ENCODE measurements around the gene ANKRD34C. TPM values are rescaled to one million over a fixed set of nuclear protein-coding genes. Genes with fewer than 3 reads are reported as not detected.

The ANKRD34C gene
- total RNA-seq, 1 experiment from 2014 or later = not detected

DNA sequence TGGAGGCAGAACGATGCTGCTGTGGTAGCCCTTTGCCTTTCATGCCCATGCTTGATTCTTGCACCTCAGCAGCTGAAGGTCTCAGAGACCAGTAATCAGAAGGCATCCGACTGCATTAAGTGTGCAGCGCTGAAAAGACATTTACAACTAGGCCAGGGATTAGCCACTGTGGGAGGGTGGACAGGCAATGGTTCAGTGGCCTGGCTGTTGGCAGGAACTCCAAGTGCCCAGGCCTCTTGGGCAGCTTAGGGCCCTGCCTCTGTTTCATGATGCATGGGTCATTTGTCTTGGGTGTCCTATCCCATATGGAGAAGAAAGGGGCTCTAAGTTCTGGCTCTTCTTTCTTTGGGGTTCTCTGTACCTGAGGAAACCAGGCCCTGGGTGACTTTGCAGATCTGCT, 39.8 kb downstream of the ANKRD34C start:
- Histone ChIP-seq H2BK120ac (ENCODE audit: low read depth, low read length, poor library complexity, severe bottlenecking) (no peak overlapping the region), H3K4me2 (ENCODE audit: insufficient read depth, insufficient read length, low read length) (no peak overlapping the region), H3K23me2 (ENCODE audit: insufficient read length, low read depth, low read length, poor library complexity, severe bottlenecking) (no peaks in the 10 kb centered on the region), H2BK20ac (ENCODE audit: low read depth, low read length, poor library complexity, severe bottlenecking) (no peak overlapping the region), H3K9ac (ENCODE audit: extremely low read depth, insufficient read length, low read length) (no peak overlapping the region), H3K79me1 (ENCODE audit: insufficient read depth, low read depth, low read length, poor library complexity, severe bottlenecking) (peaks cover 4% of the 10 kb centered on the region), H4K5ac (ENCODE audit: insufficient read length, low read depth, low read length) (no peak overlapping the region), H3T11ph (ENCODE audit: low read length) (no peak overlapping the region), H2BK12ac (ENCODE audit: insufficient read length, low read depth, low read length) (no peak overlapping the region), H2AFZ (ENCODE audit: low read length) (no peak overlapping the region), H3K14ac (ENCODE audit: insufficient read depth, low read length) (no peak overlapping the region), H3K79me2 (ENCODE audit: insufficient read depth, low read length) (no peaks in the 10 kb centered on the region), H2BK15ac (ENCODE audit: low read depth, low read length) (no peak overlapping the region), H4K91ac (ENCODE audit: insufficient read length, low read depth, low read length) (no peak overlapping the region), H3K9me3 (ENCODE audit: control insufficient read depth, low read depth, low read length) (peaks cover 8% of the 10 kb centered on the region), H3K18ac (ENCODE audit: insufficient read length, low read depth, low read length) (no peak overlapping the region), H2AK5ac (ENCODE audit: insufficient read length, low read length) (no peak overlapping the region), H3K27me3 (ENCODE audit: insufficient read depth, low read length) (no peaks in the 10 kb centered on the region), H3K27ac (ENCODE audit: insufficient read length, low read depth, low read length) (no peak overlapping the region), H3K4ac (ENCODE audit: low read depth, low read length) (no peak overlapping the region), H4K8ac (replicated peaks; ENCODE audit: insufficient read length, low read depth, low read length) (no peak overlapping the region), H2BK5ac (ENCODE audit: insufficient read length, low read length) (no peak overlapping the region), H3K56ac (ENCODE audit: insufficient read length, low read depth, low read length) (no peak overlapping the region), H3K4me1 (ENCODE audit: insufficient read depth, low read length) (no peaks in the 10 kb centered on the region), H3K23ac (ENCODE audit: insufficient read length, low read depth, low read length) (no peak overlapping the region), H4K20me1 (ENCODE audit: control insufficient read depth, insufficient read depth, insufficient read length) (no peaks in the 10 kb centered on the region)
- TF ChIP-seq, protein P1, sequence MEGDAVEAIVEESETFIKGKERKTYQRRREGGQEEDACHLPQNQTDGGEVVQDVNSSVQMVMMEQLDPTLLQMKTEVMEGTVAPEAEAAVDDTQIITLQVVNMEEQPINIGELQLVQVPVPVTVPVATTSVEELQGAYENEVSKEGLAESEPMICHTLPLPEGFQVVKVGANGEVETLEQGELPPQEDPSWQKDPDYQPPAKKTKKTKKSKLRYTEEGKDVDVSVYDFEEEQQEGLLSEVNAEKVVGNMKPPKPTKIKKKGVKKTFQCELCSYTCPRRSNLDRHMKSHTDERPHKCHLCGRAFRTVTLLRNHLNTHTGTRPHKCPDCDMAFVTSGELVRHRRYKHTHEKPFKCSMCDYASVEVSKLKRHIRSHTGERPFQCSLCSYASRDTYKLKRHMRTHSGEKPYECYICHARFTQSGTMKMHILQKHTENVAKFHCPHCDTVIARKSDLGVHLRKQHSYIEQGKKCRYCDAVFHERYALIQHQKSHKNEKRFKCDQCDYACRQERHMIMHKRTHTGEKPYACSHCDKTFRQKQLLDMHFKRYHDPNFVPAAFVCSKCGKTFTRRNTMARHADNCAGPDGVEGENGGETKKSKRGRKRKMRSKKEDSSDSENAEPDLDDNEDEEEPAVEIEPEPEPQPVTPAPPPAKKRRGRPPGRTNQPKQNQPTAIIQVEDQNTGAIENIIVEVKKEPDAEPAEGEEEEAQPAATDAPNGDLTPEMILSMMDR (conservative IDR thresholded peaks at IDR 0.05) = no peak
- H3K36me3 Mint-ChIP-seq (ENCODE audit: insufficient read depth in 1 of 3, low read depth in 3 of 3) = peaks cover 40 to 67% (median 52%) of the 10 kb centered on the region in 3 experiments
- no peaks in the 10 kb centered on the region for H3K4me1 Mint-ChIP-seq
- H3K27me3 Mint-ChIP-seq (ENCODE audit: low read depth) = no peaks in the 10 kb centered on the region
- no peak overlapping the region for H3K4me3 Mint-ChIP-seq
- no peak for DNase-seq
- no CpG with 5 or more reads among the region's 3 CpGs for WGBS (ENCODE audit: extremely low coverage, insufficient read length, low lambda C conversion rate)
- peaks cover 7 to 10% of the 10 kb centered on the region in 2 experiments for H3K9me3 Mint-ChIP-seq
- H3K27ac Mint-ChIP-seq = no peak overlapping the region; a peak in 2 of 7 replicates

Measured in H9 (cell line).